Measurements from ENCODE around the gene NRXN2. TPM values are rescaled to one million over a fixed set of nuclear protein-coding genes. Genes with fewer than 3 reads are reported as not detected.

The NRXN2 gene
- total and polyA plus RNA-seq, 10 of the 15 experiments (the other 5 are each of a cell fraction or from before 2014, with no cell fraction given): 0.03 to 1.4 (median 0.23) TPM

GRCh38 chr11:64564419-64564818 is 158.6 kb downstream of the NRXN2 start:
- H3K4me1 ChIP-seq (ENCODE audit: control insufficient read depth, insufficient read depth, low read length): no peaks in the 10 kb centered on the region
- intact Hi-C loops (cut with micrococcal nuclease; ENCODE audit: unreplicated experiment): no loop called here
- ATAC-seq: no peak
- RAD21 ChIA-PET (ENCODE audit: unreplicated experiment): no interaction called here
- TF ChIP-seq HSF1 (IDR thresholded peaks at IDR 0.05; ENCODE audit: low read depth, low read length) (no peak), RB1 (IDR thresholded peaks at IDR 0.05; ENCODE audit: borderline replicate concordance) (no peak), ATF7 (IDR thresholded peaks at IDR 0.05; ENCODE audit: low read depth) (no peak), EP300 (IDR thresholded peaks at IDR 0.05; ENCODE audit: borderline replicate concordance in 1 of 2, control insufficient read depth in 1 of 2, low read depth in 2 of 2, low read length in 2 of 2) (no peak), CREM (IDR thresholded peaks at IDR 0.05; ENCODE audit: low read depth) (no peak), CHD1 (IDR thresholded peaks at IDR 0.05; ENCODE audit: low read depth, low read length) (no peak), HDGF (IDR thresholded peaks at IDR 0.05) (0 out of 2 replicates have a peak, but pooled peaks have one; percentile 40)
- TF ChIP-seq, protein P1, sequence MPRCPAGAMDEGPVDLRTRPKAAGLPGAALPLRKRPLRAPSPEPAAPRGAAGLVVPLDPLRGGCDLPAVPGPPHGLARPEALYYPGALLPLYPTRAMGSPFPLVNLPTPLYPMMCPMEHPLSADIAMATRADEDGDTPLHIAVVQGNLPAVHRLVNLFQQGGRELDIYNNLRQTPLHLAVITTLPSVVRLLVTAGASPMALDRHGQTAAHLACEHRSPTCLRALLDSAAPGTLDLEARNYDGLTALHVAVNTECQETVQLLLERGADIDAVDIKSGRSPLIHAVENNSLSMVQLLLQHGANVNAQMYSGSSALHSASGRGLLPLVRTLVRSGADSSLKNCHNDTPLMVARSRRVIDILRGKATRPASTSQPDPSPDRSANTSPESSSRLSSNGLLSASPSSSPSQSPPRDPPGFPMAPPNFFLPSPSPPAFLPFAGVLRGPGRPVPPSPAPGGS (IDR thresholded peaks at IDR 0.05; ENCODE audit: borderline replicate concordance, insufficient read depth, low read depth, low read length, poor library complexity, severe bottlenecking): no peak
- no peak overlapping the region for H3K4me3 ChIP-seq
- CTCF ChIA-PET: no interaction called here
- no peaks in the 10 kb centered on the region for H3K9me3 ChIP-seq (replicated peaks; ENCODE audit: control insufficient read depth, insufficient read depth, low read length)
- H4K20me1 ChIP-seq (ENCODE audit: control insufficient read depth, insufficient read depth): no peaks in the 10 kb centered on the region
- no TSS peak for BruUV-seq (replicated peaks)
- DNase-seq (ENCODE audit: low read depth, low spot score): no peak
- POLR2A ChIA-PET: no interaction called here
- H3K9ac ChIP-seq (ENCODE audit: control insufficient read depth, insufficient read depth, low read length): no peak overlapping the region
- WGBS (ENCODE audit: insufficient coverage, insufficient replicate concordance, low lambda C conversion rate, missing lambda C conversion rate): 56% methylated on average over 7 of the region's 7 CpGs
- FAIRE-seq: no peak
- H3K79me2 ChIP-seq (ENCODE audit: control insufficient read depth, insufficient read depth, low read length): no peaks in the 10 kb centered on the region
- no peaks in the 10 kb centered on the region for H3K36me3 ChIP-seq (ENCODE audit: control insufficient read depth in 2 of 2, insufficient read depth in 2 of 2, low read length in 1 of 2)
- no peak overlapping the region for H2AFZ ChIP-seq (ENCODE audit: control insufficient read depth, low read depth, low read length)
- in situ Hi-C loops (cut with MboI): no loop called here
- SMC1A ChIA-PET (ENCODE audit: uncharacterized antibody, unreplicated experiment): no interaction called here
- no peaks in the 10 kb centered on the region; a peak in 1 of 4 replicates for H3K27me3 ChIP-seq (replicated peaks in 1 of 2; ENCODE audit: control insufficient read depth in 2 of 2, insufficient read depth in 2 of 2, low read length in 1 of 2)
- no peak overlapping the region for H3K4me2 ChIP-seq (ENCODE audit: control insufficient read depth, insufficient read depth)
- H3K27ac ChIP-seq (ENCODE audit: control insufficient read depth, insufficient read depth): no peak overlapping the region
